Omental fat pad (tissue), 4 donors: ENCODE results near the gene TH. TPM values are rescaled to one million over a fixed set of nuclear protein-coding genes. Genes with fewer than 3 reads are reported as not detected.

ENCODE experiments used
- ATAC-seq: fragments of 150-250 bp; one replicate; pipeline ENCODE4 v1.9.1; 2016; ENCODE audit warnings: mild to moderate bottlenecking, moderate library complexity; ENCODE audit not compliant: low FRiP score
- DNase-seq: peaks from one replicate; pipeline ENCODE4 v3.0.0-alpha.2; 2019; ENCODE audit warnings: low spot score
- CTCF ChIP-seq, 3 donors: fragments of 450-650 bp; IDR thresholded peaks; one replicate each; pipeline ENCODE4 v1.5.1; 2016 to 2017; ENCODE audit warnings: antibody characterized with exemption in 3 of 3, mild to moderate bottlenecking in 3 of 3, moderate library complexity in 2 of 3
- total RNA-seq, 4 donors: library from RNA; depleted of rRNA; stranded (reverse); fragments of >200 nt; gene quantifications; one replicate each; pipeline ENCODE4 v1.1.0, GENCODE V29; 2016

Gene TH
- not detected for total RNA-seq

- DNase-seq, result no peak
- no peak for ATAC-seq
Measured at GRCh38 chr11:2171591-2172003, at the start of gene TH. TH (minus strand) TSS chr11:2171815; CDS start chr11:2171786, 29 bp downstream.

GRCh38 chr11:2221024-2221423, 49.4 kb upstream of the TH start:
- ATAC-seq, result no peak
- DNase-seq, result no peak
- no peak for TF ChIP-seq CTCF (IDR thresholded peaks at IDR 0.05)

More at GRCh38 chr11:2171591-2172003, at the start of gene TH:
- no peak for TF ChIP-seq CTCF (IDR thresholded peaks at IDR 0.05)

- ATAC-seq (no peak), DNase-seq (no peak)
- TF ChIP-seq CTCF (IDR thresholded peaks at IDR 0.05), result no peak
Measured at GRCh38 chr11:2220173-2220771, 48.7 kb upstream of the TH start.

GRCh38 chr11:2219318-2220017, 47.9 kb upstream of the TH start:
- TF ChIP-seq CTCF (IDR thresholded peaks at IDR 0.05), result no peak
- DNase-seq, result no peak
- no peak for ATAC-seq

GRCh38 chr11:2218031-2218633, 46.5 kb upstream of the TH start:
- DNase-seq (no peak), ATAC-seq (no peak)
- TF ChIP-seq CTCF (IDR thresholded peaks at IDR 0.05), result no peak

GRCh38 chr11:2217211-2218030, 45.8 kb upstream of the TH start:
- ATAC-seq, result peak; percentile 15
- TF ChIP-seq CTCF (IDR thresholded peaks at IDR 0.05), result no peak
- DNase-seq, result no peak
